Skeletal muscle tissue (tissue), 4 donors: ENCODE data around the gene FAM111A. TPM values are rescaled to one million over a fixed set of nuclear protein-coding genes. Genes with fewer than 3 reads are reported as not detected.
"Not testable (repeated sequence)": the region's sequence is repeated elsewhere in the genome, so short reads cannot be mapped to it uniquely, and the experiment has no call there.

Source experiments
- H3K27ac ChIP-seq: one replicate; pipeline ENCODE4 v1.7.0; 2013; ENCODE audit warnings: mild to moderate bottlenecking, low read depth, low read length, inconsistent platforms
- H3K27me3 ChIP-seq, 3 donors: one replicate each; pipeline ENCODE4 v1.7.0; 2013; ENCODE audit warnings: low read length in 3 of 3; ENCODE audit not compliant: control insufficient read depth in 3 of 3, insufficient read depth in 3 of 3
- H3K36me3 ChIP-seq, 3 donors: one replicate each; pipeline ENCODE4 v1.7.0; 2013; ENCODE audit warnings: low read length in 3 of 3; ENCODE audit not compliant: control insufficient read depth in 3 of 3, insufficient read depth in 3 of 3
- H3K4me1 ChIP-seq, 3 donors: one replicate each; pipeline ENCODE4 v1.7.0; 2013; ENCODE audit warnings: low read length in 3 of 3, mild to moderate bottlenecking in 3 of 3; ENCODE audit not compliant: control insufficient read depth in 3 of 3, insufficient read depth in 3 of 3
- H3K4me3 ChIP-seq, 3 donors: one replicate each; pipeline ENCODE4 v1.7.0; 2013; ENCODE audit warnings: low read length in 3 of 3
- H3K9ac ChIP-seq, 3 donors: one replicate each; pipeline ENCODE4 v1.7.0; 2013; ENCODE audit warnings: low read length in 3 of 3, mild to moderate bottlenecking in 3 of 3, moderate library complexity in 2 of 3, low read depth in 1 of 3
- H3K9me3 ChIP-seq, 3 donors: one replicate each; pipeline ENCODE4 v1.7.0; 2013; ENCODE audit warnings: low read length in 3 of 3; ENCODE audit not compliant: control insufficient read depth in 3 of 3
- total RNA-seq: library from RNA; depleted of rRNA; stranded (reverse); fragments of >200 nt; gene quantifications from one replicate; pipeline ENCODE4 v1.2.3, GENCODE V29; 2014
- donor health status: Osteomylitis.

FAM111A gene, protein sequence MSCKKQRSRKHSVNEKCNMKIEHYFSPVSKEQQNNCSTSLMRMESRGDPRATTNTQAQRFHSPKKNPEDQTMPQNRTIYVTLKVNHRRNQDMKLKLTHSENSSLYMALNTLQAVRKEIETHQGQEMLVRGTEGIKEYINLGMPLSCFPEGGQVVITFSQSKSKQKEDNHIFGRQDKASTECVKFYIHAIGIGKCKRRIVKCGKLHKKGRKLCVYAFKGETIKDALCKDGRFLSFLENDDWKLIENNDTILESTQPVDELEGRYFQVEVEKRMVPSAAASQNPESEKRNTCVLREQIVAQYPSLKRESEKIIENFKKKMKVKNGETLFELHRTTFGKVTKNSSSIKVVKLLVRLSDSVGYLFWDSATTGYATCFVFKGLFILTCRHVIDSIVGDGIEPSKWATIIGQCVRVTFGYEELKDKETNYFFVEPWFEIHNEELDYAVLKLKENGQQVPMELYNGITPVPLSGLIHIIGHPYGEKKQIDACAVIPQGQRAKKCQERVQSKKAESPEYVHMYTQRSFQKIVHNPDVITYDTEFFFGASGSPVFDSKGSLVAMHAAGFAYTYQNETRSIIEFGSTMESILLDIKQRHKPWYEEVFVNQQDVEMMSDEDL
- total RNA-seq = 17.2 TPM

DNA sequence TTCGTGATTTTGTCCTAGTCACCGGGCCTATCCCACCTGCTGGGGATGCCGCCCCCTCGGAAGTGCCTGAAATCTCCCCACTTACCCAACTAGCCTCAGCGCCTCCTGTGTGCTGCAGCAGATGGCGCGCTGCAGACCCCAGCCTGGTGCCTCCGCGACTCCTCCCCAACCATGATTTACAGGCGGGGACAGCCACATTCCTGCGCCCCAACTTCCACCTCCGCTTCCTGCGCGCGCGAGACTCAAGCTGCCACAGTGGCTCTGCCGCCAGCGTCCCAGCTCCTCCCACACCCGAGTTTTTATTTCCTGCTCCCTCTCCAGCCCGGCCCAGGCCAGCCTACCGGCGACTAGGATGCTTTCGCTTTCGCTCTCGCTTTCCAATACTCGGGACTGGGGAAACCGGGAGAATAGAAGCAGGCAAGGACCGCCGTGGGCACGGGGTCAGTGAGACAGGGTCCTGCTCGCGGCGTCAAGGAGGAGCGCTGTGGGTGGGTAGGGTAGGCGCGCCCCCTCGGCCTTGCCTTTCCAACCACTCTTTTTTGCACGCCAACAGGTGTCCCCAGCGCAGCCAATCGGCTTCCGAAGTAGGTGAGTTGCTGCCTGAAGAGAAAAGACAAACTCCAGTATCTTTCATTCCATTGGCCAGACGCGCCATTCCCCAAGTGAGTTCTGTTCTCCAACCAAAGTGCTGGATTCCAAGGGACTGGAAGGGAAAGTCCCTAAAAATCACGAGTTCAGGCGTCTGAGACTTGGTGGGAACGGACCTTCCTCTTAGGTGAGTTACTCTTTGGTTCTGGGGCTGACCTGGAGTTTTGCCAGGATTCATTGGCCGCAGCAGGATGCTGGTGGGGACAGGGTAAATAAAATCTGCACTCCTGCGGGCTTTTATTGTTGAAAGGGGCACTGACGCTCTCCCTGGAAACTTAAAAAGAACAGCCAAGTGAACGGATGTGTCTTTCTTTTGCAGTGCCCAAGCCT is at the start of gene FAM111A:
Gene FAM111A (plus strand): TSS at position 327 of the 978 bp plus-strand sequence. CDS start 6,017 bp downstream, outside the sequence.
- H3K27me3 ChIP-seq = no peaks in the 10 kb centered on the region
- H3K27ac ChIP-seq = peak within 1 kb of the TSS; percentile 87
- no peaks in the 10 kb centered on the region for H3K9me3 ChIP-seq
- peak within 1 kb of the TSS; percentile 83 to 90 (median 90) for H3K9ac ChIP-seq
- peaks cover 9 to 34% (median 24%) of the 10 kb centered on the region in 3 donors for H3K4me1 ChIP-seq
- peak within 1 kb of the TSS; percentile 76 to 94 (median 89) for H3K4me3 ChIP-seq
- no peaks in the 10 kb centered on the region for H3K36me3 ChIP-seq

DNA sequence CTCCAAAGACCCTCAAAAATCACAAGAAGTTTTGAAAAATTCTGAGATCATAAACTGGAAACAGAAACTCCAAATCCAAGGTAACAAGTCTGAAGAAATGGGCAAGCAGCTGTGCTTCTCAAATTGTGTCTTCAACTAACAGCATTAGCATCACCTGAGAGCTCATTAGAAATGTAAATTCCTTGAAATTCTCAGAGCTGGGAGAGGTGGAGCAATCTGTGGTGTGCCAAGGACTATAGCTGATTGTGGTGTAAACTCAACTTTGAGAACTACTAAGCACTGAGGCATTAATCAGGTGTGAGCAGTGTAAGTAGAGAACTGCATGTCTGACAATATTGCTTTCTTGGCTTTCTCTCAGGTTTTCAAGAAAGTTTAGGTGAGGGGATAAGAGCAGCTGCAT is 49.1 kb upstream of the FAM111A start:
- not testable (repeated sequence) for H3K36me3 ChIP-seq, H3K9ac ChIP-seq, H3K9me3 ChIP-seq, H3K4me3 ChIP-seq, H3K4me1 ChIP-seq, H3K27ac ChIP-seq, H3K27me3 ChIP-seq

DNA sequence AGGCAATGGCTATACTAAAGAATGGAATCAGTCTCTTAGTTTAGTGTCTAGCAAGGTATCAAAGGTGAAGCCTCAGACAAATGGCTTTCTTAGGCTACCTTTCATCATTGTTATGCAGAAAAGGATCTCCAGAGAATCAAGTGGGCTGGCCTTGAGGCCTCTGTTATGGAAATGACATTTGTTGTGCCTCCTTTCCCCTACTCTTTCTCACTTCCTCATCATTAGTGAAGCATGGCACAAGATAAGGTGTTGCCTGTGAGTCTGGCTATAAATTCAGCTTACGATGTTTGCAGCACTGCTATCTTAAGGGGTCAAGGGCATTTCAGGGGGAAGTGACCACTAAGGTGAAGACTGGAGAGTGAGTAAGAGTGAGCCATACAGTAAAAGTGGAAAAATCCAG is 47.4 kb upstream of the FAM111A start:
- H3K9ac ChIP-seq, H3K4me1 ChIP-seq, H3K36me3 ChIP-seq, H3K9me3 ChIP-seq, H3K27ac ChIP-seq, H3K27me3 ChIP-seq, H3K4me3 ChIP-seq: not testable (repeated sequence)

DNA sequence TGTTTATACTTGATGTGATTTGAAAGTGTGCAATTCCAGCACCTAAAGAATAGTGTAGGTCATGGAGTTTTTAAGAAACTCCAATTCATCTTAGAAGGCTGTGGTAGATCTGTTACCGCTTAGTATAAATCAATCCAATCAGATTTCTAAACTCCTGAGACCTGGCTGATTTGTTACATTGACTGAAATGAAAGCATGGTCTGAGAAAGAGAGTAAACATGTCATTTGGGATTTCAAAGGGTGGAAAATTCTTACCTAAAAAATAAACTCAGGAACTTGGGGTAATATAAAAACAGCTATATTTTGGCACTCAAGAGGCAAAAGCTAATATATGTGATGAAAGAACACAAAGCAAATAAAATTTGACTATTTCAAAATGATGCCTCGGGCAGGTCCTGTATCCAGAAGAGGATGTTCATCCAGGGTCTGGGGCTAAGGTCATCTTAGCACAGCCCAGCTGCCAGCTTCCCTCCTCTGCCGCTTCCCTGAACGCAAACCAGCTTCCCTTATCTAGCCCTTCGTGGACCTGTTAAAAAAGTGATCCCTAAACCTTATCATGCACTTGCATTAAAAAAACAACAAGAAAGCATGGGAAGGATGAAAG is 46.6 kb upstream of the FAM111A start:
- H3K36me3 ChIP-seq, H3K9me3 ChIP-seq, H3K27ac ChIP-seq, H3K27me3 ChIP-seq, H3K4me3 ChIP-seq, H3K4me1 ChIP-seq, H3K9ac ChIP-seq: not testable (repeated sequence)

DNA sequence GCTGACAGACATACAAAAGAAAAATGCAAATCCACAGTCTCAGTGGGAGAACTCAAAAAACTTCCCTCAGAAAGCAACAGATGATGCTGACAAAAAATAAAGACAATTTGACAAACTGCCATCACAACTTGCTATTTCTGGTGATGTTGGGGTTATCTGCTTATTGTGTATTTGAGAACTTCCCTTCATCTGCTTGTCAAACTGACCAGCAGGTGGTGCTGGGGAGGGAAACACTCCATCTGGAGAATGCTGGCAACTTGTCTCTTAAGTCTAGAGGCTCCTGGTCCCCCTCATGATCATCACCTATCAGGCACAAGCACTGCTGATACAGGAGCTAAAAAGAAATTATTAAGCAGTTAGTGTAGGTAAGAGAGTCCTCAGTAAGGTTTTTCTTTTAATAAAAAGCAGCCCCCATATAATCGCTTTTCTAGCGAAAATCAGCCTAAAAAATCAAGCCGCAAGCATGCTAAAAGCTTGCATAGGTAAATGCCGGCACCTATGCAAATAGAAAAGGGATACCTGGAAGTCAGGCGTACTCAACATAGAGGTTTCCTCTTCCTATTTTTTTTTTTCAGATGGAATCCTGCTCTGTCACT is 45.4 kb upstream of the FAM111A start:
- peaks cover 0 to 11% (median 5%) of the 10 kb centered on the region in 3 donors for H3K27me3 ChIP-seq
- no peak overlapping the region for H3K9ac ChIP-seq
- no peaks in the 10 kb centered on the region for H3K9me3 ChIP-seq
- no peaks in the 10 kb centered on the region for H3K36me3 ChIP-seq
- H3K4me1 ChIP-seq = peaks cover 2 to 5% (median 3%) of the 10 kb centered on the region in 3 donors
- H3K4me3 ChIP-seq = no peak overlapping the region
- no peak overlapping the region for H3K27ac ChIP-seq

DNA sequence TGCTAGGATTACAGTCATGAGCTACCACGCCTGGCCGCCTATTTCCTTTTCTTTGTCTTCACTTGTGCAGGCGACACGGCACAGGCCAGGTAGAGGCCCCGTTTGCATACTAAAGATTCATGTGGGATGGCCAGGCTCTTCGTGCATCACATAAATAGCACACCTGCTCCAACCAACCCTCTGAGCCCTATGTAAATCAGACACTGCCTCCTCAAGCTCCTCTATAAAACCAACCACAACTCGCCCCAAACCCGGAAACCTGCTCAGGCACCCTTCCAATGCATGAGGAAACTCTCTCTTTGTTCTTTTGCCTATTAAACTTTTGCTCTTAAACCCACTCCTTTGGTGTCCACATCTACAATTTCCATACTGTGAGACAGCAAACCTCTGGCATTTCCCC is 44.7 kb upstream of the FAM111A start:
- not testable (repeated sequence) for H3K9ac ChIP-seq, H3K27ac ChIP-seq
- H3K27me3 ChIP-seq = peaks cover 0 to 13% (median 9%) of the 10 kb centered on the region in 3 donors

DNA sequence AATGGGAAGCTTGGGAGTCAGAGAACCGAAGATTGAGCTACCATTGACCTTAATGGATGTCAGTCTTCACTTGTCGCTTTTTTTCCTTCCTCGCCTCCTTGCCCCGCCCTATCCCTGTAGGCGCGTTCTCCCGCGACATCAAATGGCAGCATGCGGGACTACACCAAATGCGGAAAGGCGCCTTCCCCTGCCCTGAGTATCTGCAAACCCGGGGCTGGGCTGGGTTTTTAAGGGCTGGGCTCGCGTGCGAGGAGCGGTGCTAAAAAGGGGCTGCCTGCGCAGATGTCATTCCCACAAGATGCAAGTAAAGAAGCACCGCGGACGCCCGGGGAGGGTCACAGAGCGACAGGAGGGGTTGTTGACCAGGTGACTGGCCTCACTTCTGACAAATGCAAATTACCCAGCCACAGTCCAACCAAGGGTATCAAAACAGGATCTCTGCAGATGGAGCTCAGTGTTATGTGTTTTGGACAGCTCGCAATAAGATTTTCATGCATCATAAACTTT is 40.3 kb upstream of the FAM111A start:
- Histone ChIP-seq H3K27me3 (peaks cover 13 to 21% (median 16%) of the 10 kb centered on the region in 3 donors), H3K9me3 (no peaks in the 10 kb centered on the region), H3K36me3 (no peaks in the 10 kb centered on the region), H3K27ac (no peak overlapping the region), H3K4me3 (peak overlapping the region; percentile 26 to 59 (median 41)), H3K9ac (peak overlapping the region in 1 of 3 donors; percentile 8), H3K4me1 (peaks cover 10 to 16% (median 11%) of the 10 kb centered on the region in 3 donors)

More for the DNA sequence above, 44.7 kb upstream of the FAM111A start:
- not testable (repeated sequence) for H3K4me3 ChIP-seq, H3K36me3 ChIP-seq, H3K4me1 ChIP-seq, H3K9me3 ChIP-seq

DNA sequence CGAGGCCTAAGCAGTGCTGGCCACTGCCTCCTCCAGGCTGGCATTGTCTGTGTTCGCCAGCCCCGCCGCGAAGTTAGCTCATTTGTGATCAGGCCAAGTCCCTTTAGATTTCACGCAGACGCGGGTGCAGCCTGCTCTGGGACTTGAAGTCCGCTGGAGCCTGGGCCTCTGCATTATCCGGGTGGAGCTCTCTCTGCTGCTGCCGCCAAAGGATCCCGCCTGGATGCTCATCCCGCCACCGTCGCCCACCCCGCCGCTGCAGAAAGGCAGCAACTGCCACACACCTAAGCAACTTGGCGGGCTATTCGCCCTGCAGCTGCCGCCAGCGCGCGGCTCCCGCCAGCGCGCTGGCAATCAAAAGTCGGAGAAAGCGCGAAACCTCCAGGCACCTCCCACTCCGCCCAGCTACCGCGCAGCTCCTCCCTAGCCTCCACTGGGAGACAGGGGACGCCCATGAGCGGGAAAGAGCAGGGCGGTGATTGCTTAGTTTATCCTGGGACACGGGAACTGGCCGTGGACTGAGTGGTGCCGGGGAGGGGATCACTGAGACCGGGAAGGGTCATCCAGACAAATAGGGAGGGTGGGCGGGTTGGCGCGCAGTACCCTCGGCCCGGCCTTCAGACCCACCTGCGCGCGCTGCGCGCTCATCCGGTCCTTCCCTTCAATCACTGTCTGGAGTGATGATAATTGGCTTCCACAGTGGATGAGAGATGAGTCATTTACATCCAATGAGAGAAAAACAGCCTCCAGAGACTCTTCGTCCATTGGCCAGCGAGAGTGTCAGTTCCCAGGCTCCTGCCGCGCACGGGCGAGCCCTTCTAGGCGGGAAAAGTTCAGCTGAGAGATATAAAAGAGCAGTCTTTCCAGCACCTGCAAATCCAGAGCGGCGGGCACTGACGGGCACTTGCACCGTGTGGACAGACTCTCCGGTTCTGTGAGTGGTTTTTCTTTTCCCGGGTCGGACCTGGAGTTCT is 36.0 kb upstream of the FAM111A start, which contains the start of gene FAM111B:
Gene FAM111B (plus strand): TSS at position 875 of the 974 bp plus-strand sequence. CDS start 2,389 bp downstream, outside the sequence.
- H3K4me1 ChIP-seq = peaks cover 10 to 16% (median 11%) of the 10 kb centered on the region in 3 donors
- H3K36me3 ChIP-seq = no peaks in the 10 kb centered on the region
- peak within 1 kb of the TSS; percentile 39 to 75 (median 68) for H3K4me3 ChIP-seq
- H3K9me3 ChIP-seq = no peaks in the 10 kb centered on the region
- peak within 1 kb of the TSS in 2 of 3 donors; percentile 38 to 45 for H3K9ac ChIP-seq
- H3K27me3 ChIP-seq = peaks cover 10 to 21% (median 21%) of the 10 kb centered on the region in 3 donors
- no peak within 1 kb of the TSS for H3K27ac ChIP-seq
